Naive thymus-derived CD4-positive, alpha-beta T cell (primary cell): ENCODE measurements around the gene CALN1. TPM values are rescaled to one million over a fixed set of nuclear protein-coding genes. Genes with fewer than 3 reads are reported as not detected.

Experiments
- ATAC-seq: fragments of 150-1000 bp; cut with Tn5 transposase; 2 replicates; pipeline ENCODE4 v1.10.0; 2021; ENCODE audit warnings: mild to moderate bottlenecking, moderate library complexity
- CTCF ChIA-PET: fragments of 350-600 bp; sonication (Branson Sonifier 250); formaldehyde crosslinking; loops from one replicate; lab custom pipeline; 2021; ENCODE audit warnings: antibody characterized with exemption; lab: Charles Lee
- POLR2A ChIA-PET: fragments of 350-600 bp; sonication (Branson Sonifier 250); formaldehyde crosslinking; loops from one replicate; lab custom pipeline; 2021; ENCODE audit warnings: antibody characterized with exemption, inconsistent platforms; lab: Charles Lee
- DNase-seq, 9 donors: peaks; one replicate each; pipeline versions ENCODE4 v3.0.0 to v3.0.0-alpha.2; 2020 to 2022; ENCODE audit warnings: mixed read lengths in 1 of 9
- H3K27ac ChIP-seq: one replicate; pipeline ENCODE4 v1.7.0; 2013; ENCODE audit warnings: mild to moderate bottlenecking, low read depth, low read length, moderate library complexity
- H3K27me3 ChIP-seq, 2 donors: one replicate each; pipeline ENCODE4 v1.7.0; 2013; ENCODE audit warnings: low read length in 2 of 2, mild to moderate bottlenecking in 2 of 2, moderate library complexity in 2 of 2; ENCODE audit not compliant: control insufficient read depth in 2 of 2, insufficient read depth in 2 of 2
- H3K36me3 ChIP-seq, 3 experiments: 1 replicate in 2 of 3; 2 replicates in 1 of 3; pipeline ENCODE4 v1.7.0; 2013; ENCODE audit warnings: low read length in 3 of 3, mild to moderate bottlenecking in 3 of 3, moderate library complexity in 1 of 3; ENCODE audit not compliant: insufficient read depth in 3 of 3, control insufficient read depth in 2 of 3
- H3K4me1 ChIP-seq, 2 donors: one replicate each; pipeline ENCODE4 v1.7.0; 2013; ENCODE audit warnings: low read length in 2 of 2, mild to moderate bottlenecking in 2 of 2, moderate library complexity in 1 of 2; ENCODE audit not compliant: control insufficient read depth in 2 of 2, insufficient read depth in 2 of 2
- H3K4me3 ChIP-seq: 2 replicates; pipeline ENCODE4 v1.7.0; 2013; ENCODE audit warnings: mild to moderate bottlenecking, low read length
- H3K9me3 ChIP-seq, 3 experiments: 1 replicate in 2 of 3; 2 replicates in 1 of 3; pipeline ENCODE4 v1.7.0; 2013; ENCODE audit warnings: low read length in 3 of 3; ENCODE audit not compliant: control insufficient read depth in 2 of 3
- H3K27ac Mint-ChIP-seq, 9 donors: one replicate each; pipeline ENCODE4 v1.8.0; 2020 to 2022; ENCODE audit warnings: mixed read lengths in 9 of 9, mild to moderate bottlenecking in 8 of 9, moderate library complexity in 5 of 9, inconsistent platforms in 2 of 9
- H3K27me3 Mint-ChIP-seq, 5 donors: one replicate each; pipeline ENCODE4 v1.8.0; 2021 to 2022; ENCODE audit warnings: mixed read lengths in 5 of 5, mild to moderate bottlenecking in 1 of 5
- H3K36me3 Mint-ChIP-seq, 5 donors: one replicate each; pipeline ENCODE4 v1.8.0; 2020 to 2022; ENCODE audit warnings: mixed read lengths in 5 of 5, mild to moderate bottlenecking in 3 of 5, inconsistent platforms in 1 of 5
- H3K4me1 Mint-ChIP-seq, 7 donors: one replicate each; pipeline ENCODE4 v1.8.0; 2020 to 2022; ENCODE audit warnings: mixed read lengths in 7 of 7, mild to moderate bottlenecking in 3 of 7, inconsistent platforms in 1 of 7
- H3K4me3 Mint-ChIP-seq, 10 donors: one replicate each; pipeline ENCODE4 v1.8.0; 2020 to 2022; ENCODE audit warnings: mild to moderate bottlenecking in 10 of 10, mixed read lengths in 10 of 10, moderate library complexity in 6 of 10, inconsistent platforms in 2 of 10
- H3K9me3 Mint-ChIP-seq, 11 donors: one replicate each; pipeline ENCODE4 v1.8.0; 2020 to 2022; ENCODE audit warnings: mixed read lengths in 11 of 11, mild to moderate bottlenecking in 4 of 11, inconsistent platforms in 1 of 11, moderate library complexity in 1 of 11
- intact Hi-C, 2 donors: fragments of 100-400 bp; cut with micrococcal nuclease; formaldehyde crosslinking; loops; one replicate each; pipeline ENCODE4 v1.15.1; 2023
- polyA plus RNA-seq, 2 donors: library from polyadenylated mRNA; unstranded; fragments of 300-500 nt; fragmentation: Illumina TruSeq; gene quantifications; one replicate each; pipeline ENCODE4 v1.2.3, GENCODE V29; 2021
- total RNA-seq, 6 experiments: library from RNA in 5 of 6; stranded (reverse) in 5 of 6; gene quantifications; 1 replicate in 5 of 6; 2 replicates in 1 of 6; pipeline ENCODE4 v1.2.3 and lab custom pipeline; 2021 to 2026

The CALN1 gene
- total and polyA plus RNA-seq, 7 experiments from 2014 or later: 0.03 to 0.17 TPM; not detected in 5

GRCh38 chr7:72413290-72413689 lies 1.2 kb upstream of the CALN1 start:
- Mint-ChIP-seq H3K27me3 (no peaks in the 10 kb centered on the region), H3K27ac (no peak overlapping the region), H3K4me1 (no peaks in the 10 kb centered on the region), H3K9me3 (peaks cover 0 to 4% (median 0%) of the 10 kb centered on the region in 11 donors), H3K36me3 (no peaks in the 10 kb centered on the region), H3K4me3 (no peak overlapping the region)
- H3K36me3 ChIP-seq: no peaks in the 10 kb centered on the region
- H3K9me3 ChIP-seq: no peaks in the 10 kb centered on the region
- CTCF ChIA-PET: no interaction called here
- POLR2A ChIA-PET: no interaction called here
- intact Hi-C loops: no loop called here
- no peaks in the 10 kb centered on the region for H3K4me1 ChIP-seq
- no peak overlapping the region for H3K27ac ChIP-seq
- DNase-seq (no peak), ATAC-seq (peak; percentile 26)
- no peak overlapping the region for H3K4me3 ChIP-seq
- H3K27me3 ChIP-seq: no peaks in the 10 kb centered on the region

- no peaks in the 10 kb centered on the region for H3K36me3 ChIP-seq
- H3K4me1 Mint-ChIP-seq: no peaks in the 10 kb centered on the region
- H3K4me1 ChIP-seq: no peaks in the 10 kb centered on the region
- H3K36me3 Mint-ChIP-seq: no peaks in the 10 kb centered on the region
- H3K27ac ChIP-seq: no peak overlapping the region
- H3K4me3 Mint-ChIP-seq: no peak overlapping the region
- no peak for DNase-seq
- H3K27me3 ChIP-seq: no peaks in the 10 kb centered on the region
- peaks cover 0 to 8% (median 0%) of the 10 kb centered on the region in 5 donors for H3K27me3 Mint-ChIP-seq
- POLR2A ChIA-PET: no interaction called here
- intact Hi-C loops: no loop called here
- no peak for ATAC-seq
- H3K27ac Mint-ChIP-seq: no peak overlapping the region
- CTCF ChIA-PET: no interaction called here
- H3K9me3 Mint-ChIP-seq: peaks cover 0 to 5% (median 0%) of the 10 kb centered on the region in 11 donors
- H3K9me3 ChIP-seq: no peaks in the 10 kb centered on the region
- no peak overlapping the region for H3K4me3 ChIP-seq
Measured at GRCh38 chr7:72411419-72411818, 719 bp downstream of the CALN1 start.

GRCh38 chr7:72409638-72410015 lies 2.5 kb downstream of the CALN1 start:
- no peaks in the 10 kb centered on the region for H3K36me3 Mint-ChIP-seq
- intact Hi-C loops: no loop called here
- no peak overlapping the region for H3K4me3 Mint-ChIP-seq
- H3K27me3 Mint-ChIP-seq: peaks cover 0 to 15% (median 0%) of the 10 kb centered on the region in 5 donors
- DNase-seq: no peak
- ChIA-PET CTCF (no interaction called here), POLR2A (no interaction called here)
- Histone ChIP-seq H3K9me3 (no peaks in the 10 kb centered on the region), H3K27ac (no peak overlapping the region), H3K27me3 (no peaks in the 10 kb centered on the region), H3K4me1 (no peaks in the 10 kb centered on the region), H3K36me3 (no peaks in the 10 kb centered on the region), H3K4me3 (no peak overlapping the region)
- ATAC-seq: no peak
- no peak overlapping the region for H3K27ac Mint-ChIP-seq
- peaks cover 0 to 5% (median 0%) of the 10 kb centered on the region in 7 donors for H3K4me1 Mint-ChIP-seq
- H3K9me3 Mint-ChIP-seq: peaks cover 0 to 7% (median 0%) of the 10 kb centered on the region in 11 donors

GRCh38 chr7:72408966-72409637 lies 3.0 kb downstream of the CALN1 start:
- Histone ChIP-seq H3K36me3 (no peaks in the 10 kb centered on the region), H3K4me3 (no peak overlapping the region), H3K9me3 (no peaks in the 10 kb centered on the region), H3K27me3 (no peaks in the 10 kb centered on the region), H3K4me1 (no peaks in the 10 kb centered on the region), H3K27ac (no peak overlapping the region)
- Mint-ChIP-seq H3K9me3 (peaks cover 0 to 9% (median 2%) of the 10 kb centered on the region in 11 donors), H3K4me1 (peaks cover 0 to 5% (median 0%) of the 10 kb centered on the region in 7 donors), H3K4me3 (no peak overlapping the region), H3K27ac (no peak overlapping the region), H3K36me3 (no peaks in the 10 kb centered on the region), H3K27me3 (peaks cover 0 to 18% (median 3%) of the 10 kb centered on the region in 5 donors)
- ATAC-seq (no peak), DNase-seq (no peak)
- POLR2A ChIA-PET: no interaction called here
- intact Hi-C loops: no loop called here
- CTCF ChIA-PET: no interaction called here

- Mint-ChIP-seq H3K27ac (no peak overlapping the region), H3K9me3 (peaks cover 0 to 22% (median 8%) of the 10 kb centered on the region in 11 donors)
Measured at GRCh38 chr7:72406820-72407403, 5.2 kb downstream of the CALN1 start.

GRCh38 chr7:72405871-72406270 lies 6.3 kb downstream of the CALN1 start:
- Mint-ChIP-seq H3K27ac (no peak overlapping the region), H3K27me3 (peaks cover 0 to 35% (median 11%) of the 10 kb centered on the region in 5 donors), H3K36me3 (peaks cover 0 to 6% (median 0%) of the 10 kb centered on the region in 5 donors), H3K9me3 (peaks cover 0 to 24% (median 9%) of the 10 kb centered on the region in 11 donors), H3K4me3 (no peak overlapping the region), H3K4me1 (peaks cover 0 to 5% (median 0%) of the 10 kb centered on the region in 7 donors)
- H3K4me3 ChIP-seq: no peak overlapping the region
- ATAC-seq (no peak), DNase-seq (no peak)
- H3K9me3 ChIP-seq: no peaks in the 10 kb centered on the region
- no peaks in the 10 kb centered on the region for H3K4me1 ChIP-seq
- ChIA-PET CTCF (no interaction called here), POLR2A (no interaction called here)
- no peak overlapping the region for H3K27ac ChIP-seq
- H3K27me3 ChIP-seq: no peaks in the 10 kb centered on the region
- intact Hi-C loops: no loop called here
- no peaks in the 10 kb centered on the region for H3K36me3 ChIP-seq

More at GRCh38 chr7:72406820-72407403, 5.2 kb downstream of the CALN1 start:
- H3K27ac ChIP-seq: no peak overlapping the region
- ChIA-PET CTCF (no interaction called here), POLR2A (no interaction called here)
- H3K27me3 Mint-ChIP-seq: peaks cover 0 to 33% (median 11%) of the 10 kb centered on the region in 5 donors
- ATAC-seq: no peak
- H3K9me3 ChIP-seq: no peaks in the 10 kb centered on the region
- H3K36me3 Mint-ChIP-seq: peaks cover 0 to 6% (median 0%) of the 10 kb centered on the region in 5 donors
- H3K27me3 ChIP-seq: no peaks in the 10 kb centered on the region
- intact Hi-C loops: no loop called here
- H3K4me3 Mint-ChIP-seq: no peak overlapping the region
- H3K36me3 ChIP-seq: no peaks in the 10 kb centered on the region
- no peak overlapping the region for H3K4me3 ChIP-seq
- no peak for DNase-seq
- H3K4me1 ChIP-seq: no peaks in the 10 kb centered on the region
- peaks cover 0 to 5% (median 0%) of the 10 kb centered on the region in 7 donors for H3K4me1 Mint-ChIP-seq
